HG03378 (cell line): ENCODE results near the gene ZNF213.

Experiments used
- ATAC-seq: cut with Tn5 transposase; IDR thresholded peaks from one replicate; pipeline ENCODE4 v1.9.1; 2021; ENCODE audit warnings: mild to moderate bottlenecking, moderate library complexity; ENCODE audit not compliant: unreplicated experiment

ZNF213 gene

DNA sequence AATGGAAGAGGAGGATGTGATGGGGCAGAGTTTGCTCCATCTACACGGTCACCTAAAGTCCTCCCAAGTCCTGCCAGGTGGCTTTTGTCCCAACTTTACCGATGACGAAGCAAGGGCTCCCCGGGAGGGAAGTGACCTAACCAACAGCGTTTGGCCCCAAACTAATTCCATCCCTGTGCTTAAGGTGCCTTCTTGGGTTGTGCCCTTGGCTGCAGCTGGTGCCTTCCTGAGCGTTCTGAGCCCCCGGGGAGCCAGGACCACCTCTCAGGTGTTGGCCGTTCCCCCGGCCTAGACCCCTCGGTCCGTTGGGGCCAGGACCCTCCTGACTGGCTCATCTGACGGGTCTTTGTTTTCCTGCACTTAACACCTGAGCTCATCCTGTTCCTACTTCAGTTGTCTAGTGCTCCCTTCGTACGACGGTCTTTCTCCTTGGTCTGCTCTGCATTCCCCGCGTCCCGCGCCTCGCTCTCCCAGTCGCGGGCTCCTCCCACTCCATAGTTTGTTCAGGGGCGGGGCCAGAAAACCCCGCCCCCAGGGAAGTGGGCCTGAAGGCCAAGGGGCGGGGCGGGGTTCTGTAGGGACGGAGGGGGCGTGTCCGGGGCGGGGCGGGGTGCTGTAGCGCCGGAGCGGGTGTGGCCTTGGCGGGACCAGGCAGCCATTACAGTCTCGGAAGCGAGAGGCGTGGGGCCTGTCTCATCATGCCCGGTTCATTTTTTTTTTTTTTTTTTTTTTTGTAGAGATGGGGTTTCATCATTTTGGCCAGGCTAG, 34.9 kb upstream of the ZNF213 start:
- no peak for ATAC-seq

DNA sequence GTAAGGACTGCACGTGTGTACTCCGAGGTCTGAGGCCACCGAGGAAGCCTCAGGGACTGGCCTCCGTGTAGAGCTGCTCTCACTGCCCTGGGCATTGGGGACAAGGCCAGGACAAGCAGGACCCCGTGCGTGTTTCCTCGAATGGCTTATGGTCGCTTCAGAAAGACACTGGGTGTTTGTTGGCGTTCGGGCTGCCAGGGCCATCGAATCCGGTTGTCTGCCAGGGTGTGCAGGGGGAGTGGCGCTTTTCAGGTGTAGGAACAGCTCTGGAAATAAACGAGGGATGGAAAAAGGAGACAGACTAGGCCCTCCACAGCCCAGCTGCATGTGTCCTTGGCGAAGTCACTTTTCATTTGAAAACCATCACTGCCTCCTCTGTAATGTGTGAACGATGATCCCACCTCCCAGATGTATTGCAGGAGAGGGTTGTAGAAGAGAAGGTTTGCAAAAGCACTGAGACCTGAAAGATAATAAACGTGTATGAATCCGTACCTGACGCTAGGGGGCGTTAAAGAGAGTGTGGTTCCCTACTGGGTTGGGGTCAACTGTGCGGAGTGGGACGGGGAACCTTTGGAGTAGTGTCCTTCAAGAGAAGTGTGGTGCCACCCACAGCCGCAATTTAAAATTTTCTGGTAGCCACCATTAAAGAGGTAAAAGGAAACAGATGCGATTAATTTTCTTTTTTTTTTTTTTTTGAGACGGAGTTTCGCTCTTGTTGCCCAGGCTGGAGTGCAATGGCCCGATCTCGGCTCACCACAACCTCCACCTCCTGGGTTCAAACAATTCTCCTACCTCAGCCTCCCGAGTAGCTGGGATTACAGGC, 33.6 kb upstream of the ZNF213 start:
- no peak for ATAC-seq

DNA sequence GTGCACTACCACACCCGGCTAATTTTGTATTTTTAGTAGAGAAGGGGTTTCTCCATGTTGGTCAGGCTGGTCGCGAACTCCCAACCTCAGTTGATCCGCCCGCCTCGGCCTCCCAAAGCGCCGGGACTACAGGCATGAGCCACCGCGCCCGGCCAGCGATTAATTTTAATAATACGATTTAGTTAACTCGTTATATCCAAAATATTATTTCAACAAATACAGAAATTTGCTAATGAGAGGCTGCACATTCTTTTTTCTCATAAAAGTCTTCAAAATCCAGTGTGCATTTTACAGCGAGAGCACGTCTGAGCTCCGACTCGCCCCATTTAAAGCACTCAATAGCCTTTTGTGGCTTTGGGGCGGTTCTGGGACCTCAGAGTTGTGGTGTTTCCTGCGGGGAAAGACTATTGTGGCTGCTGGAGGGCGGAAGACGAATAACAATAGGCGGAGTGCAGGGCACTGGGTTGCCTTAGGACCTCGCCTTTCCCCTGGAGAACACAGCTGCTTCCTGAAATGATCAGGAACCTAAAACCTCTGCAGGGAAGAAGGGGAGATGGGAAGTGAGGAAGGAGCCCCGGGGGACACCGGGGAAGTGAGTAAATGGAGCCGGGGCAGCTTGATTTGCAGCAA, 32.9 kb upstream of the ZNF213 start:
- ATAC-seq = no peak

DNA sequence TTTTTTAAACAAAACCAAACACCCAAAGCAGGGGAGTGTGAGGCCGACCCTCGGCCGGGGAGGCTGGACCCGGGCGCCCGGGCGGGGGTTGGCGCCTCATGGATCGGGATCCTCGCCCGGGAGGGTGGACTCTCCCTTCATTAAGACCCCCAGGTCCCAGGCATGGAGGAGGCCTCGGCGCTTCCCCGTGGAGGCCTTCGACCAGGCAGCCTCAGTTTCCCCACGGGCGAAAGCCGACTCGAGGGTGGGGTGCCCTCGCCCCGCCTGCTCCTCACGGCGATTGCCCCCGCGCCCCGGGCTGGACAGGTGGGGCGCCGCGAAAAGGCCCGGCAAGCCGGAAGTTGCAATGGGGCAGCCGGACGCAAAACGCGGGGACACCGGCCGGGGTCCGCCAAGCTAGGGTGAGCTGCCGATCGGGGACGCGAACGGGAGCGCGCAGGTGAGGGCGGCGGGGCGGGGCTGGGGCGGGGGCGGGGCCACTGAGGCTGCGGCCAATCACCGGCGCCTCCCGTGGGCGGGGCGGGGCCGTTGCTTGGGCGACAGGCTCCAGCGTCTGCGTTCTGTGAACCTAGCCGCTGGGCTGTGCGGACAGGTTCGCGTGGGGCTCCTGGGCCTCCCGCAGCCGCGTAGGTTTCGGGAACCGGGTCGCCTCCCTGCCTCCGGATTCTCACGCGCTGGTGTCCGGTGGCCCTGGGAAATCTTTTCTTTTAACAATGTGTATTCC, 28.5 kb upstream of the ZNF213 start:
- ATAC-seq = no peak

DNA sequence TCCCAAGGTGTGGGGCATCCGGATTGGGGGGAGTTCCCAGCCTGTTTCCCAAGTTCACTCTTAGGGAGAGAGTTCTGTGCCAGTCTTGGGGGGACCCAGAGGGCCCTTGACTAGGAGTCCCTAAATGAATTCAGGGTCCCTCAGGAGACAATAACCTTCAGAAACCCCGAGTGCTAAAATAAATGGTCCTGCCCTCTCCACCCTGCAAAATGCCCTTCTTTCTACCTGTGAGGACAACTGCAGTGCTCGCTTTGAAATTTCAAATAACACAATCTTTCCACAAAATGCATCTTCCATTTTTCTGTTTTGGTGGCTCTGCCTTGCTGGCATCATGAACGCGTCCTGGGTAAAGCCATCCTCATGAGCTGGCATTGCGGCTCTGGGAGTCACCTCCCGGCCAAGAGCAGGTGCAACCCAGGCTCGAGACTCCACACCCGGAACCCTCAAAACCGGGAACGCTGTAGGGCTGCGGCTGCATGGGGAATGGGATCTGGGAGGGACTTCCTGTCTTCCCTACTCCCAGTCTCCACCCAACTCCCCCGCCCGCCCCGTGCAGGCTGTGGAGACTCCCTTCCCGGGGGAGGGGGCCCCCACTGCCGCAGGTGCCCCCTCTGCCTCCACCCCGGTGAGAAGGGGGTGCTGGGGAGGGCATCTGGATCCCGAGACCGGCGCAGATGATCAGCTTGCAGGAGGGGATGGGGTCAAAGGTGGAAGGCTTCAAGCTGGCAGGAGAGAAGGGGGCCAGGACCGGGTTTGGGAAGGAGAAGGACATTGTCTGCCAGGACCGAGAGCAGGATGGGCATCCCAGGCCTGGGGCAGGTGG, 22.6 kb upstream of the ZNF213 start, which contains the start of gene ZNF205:
TSS of gene ZNF205 (plus strand) at position 529 of the 823 bp plus-strand sequence. CDS start 845 bp downstream, outside the sequence.
- ATAC-seq = no peak

DNA sequence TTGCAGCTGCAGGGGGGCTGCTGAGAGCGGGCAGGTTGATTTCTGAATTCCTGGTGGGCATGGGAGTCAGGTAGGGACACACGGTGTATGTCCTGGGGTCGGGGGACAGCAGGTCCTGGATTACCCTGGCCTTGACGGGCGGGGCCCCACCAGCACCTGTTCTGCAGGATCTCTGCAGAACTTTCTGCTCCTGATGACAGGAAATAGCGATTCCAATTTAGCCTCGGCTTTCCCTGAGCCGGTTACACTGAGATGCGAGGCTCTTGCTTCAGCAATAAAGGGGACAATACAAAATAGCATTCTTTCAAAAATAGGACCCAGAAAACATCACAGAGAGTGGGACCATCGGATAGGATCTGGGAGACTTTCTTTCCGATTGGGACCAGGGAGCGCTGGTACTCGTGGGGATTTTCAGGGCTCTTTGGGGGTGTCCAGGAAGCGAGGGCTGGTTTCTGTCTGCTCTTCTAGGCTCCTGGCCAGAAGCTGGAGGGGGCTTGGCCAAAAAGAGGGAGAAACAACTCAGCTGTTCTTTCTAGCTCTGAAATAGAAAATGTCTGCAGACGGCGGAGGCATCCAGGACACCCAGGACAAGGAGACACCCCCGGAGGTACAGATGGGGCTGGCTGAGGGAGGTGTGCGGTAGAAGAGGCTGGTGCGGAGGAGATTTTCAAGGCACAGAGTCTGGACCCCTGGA, 21.8 kb upstream of the ZNF213 start:
- no peak for ATAC-seq

DNA sequence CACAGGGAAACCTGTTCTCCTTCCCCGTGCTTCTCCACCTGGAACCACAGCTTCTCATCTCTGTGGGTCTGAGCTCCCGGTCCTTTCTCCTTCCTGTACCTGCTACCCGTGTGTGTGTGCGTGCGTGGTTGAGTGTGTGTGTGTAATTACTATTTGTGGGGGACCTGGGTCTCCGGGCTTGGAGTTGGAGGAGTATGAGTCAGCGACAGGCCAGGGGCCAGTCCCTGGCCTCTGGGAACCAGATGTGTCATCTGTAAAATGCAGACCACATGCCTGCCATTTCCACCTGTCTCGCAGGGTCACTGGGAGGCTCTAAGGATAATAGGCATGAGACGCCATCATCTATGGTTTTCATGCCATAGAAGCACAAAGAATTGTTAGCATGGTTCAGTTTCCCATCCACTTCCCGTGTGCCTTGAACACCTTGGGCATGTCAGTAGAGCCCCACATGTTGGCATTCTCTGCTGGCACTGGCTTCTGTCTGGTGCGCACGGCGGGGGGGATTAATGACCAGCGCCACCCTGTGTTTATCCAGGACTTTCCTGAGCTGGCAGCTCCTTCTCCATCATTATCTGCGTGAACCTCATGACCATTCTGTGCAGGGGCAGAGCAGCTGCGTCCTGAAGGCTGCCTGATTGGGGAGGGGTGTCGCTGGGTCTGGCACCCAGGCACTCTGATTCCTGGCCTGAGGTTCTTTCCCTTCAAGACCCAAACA, 20.9 kb upstream of the ZNF213 start:
- no peak for ATAC-seq

DNA sequence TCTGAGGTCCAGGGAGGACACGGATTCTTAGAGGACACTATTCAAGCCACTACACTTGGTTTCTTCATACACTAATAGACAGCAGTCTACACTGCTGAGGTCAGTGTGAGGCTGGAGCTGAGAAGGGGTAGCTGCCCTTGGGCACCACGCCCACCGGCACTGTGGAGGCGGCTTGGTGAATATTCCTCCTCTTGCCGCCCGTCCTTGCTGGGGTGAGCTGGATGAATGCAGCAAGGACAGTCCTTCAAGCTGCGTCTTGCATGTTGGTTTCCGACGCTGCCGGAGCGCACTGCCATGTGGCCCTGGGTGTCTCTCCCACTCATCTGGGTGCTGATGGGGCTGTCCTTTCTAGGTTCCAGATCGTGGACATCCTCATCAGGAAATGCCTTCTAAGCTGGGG, 19.8 kb upstream of the ZNF213 start:
- no peak for ATAC-seq

DNA sequence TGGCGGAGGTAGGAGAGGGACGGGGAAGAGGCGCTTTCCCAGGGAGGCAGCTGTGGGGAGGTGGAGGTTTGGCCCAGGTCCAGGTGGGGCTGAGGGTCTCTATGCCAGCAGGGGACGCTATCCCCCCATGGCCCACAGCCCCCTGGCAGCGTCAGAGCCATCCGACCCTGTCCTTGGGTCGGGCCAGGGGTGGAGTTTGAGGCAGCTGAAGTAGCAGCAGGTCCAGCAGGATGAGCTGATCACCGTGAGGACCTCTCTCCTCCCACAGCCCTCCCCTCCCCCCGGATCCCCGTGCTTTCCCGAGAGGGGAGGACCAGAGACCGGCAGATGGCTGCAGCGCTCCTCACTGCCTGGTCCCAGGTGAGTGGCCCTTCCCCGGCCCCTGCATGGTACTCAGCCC, 19.3 kb upstream of the ZNF213 start:
- no peak for ATAC-seq

DNA sequence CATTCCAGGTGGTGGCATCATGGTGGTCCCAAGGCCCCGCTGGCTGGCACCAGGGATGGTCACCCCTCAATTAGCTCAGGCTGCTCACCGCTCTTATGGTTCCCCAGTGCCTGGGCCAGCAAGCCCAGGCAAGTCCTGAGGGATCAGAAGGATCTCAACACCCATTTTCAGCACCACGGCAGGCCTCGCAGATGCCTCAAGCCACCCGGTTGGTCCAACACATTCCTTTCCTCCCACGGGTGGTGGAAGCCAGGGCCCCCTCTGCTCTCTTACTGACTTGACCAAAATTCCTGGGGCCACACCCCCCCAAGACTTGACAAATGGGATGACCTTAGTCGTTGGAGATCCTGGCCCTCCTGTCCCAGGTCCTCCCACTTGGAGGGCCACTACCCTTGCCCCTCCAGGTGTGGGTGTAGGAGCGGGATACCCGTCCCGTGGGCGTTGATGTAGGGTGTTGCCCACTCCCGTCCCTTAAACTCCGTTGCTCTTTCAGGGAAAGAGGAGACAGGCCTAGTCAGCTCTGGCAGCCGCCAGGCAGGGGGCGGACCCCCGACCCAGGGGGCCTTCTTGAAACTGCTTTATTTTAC, 16.5 kb upstream of the ZNF213 start:
- no peak for ATAC-seq

DNA sequence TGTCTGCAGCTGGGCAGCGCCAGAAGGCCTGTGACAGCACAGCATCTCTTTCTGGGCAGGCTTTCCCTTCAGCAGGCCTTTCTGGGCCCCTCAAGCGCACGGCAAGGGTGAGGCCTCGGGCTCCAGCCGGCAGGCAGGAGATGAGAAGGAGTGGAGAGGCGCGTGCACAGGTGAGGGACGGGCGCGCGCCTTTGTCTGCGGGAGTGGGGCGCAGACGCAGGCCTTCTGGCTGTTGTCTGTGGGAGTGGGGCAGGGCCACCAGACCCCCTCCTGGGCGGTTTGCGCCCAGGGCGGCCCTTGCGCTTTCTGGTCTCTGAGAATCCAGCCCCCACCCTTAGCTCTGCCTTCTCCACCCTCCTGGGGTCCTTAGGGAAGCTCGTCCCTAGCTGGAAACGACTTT, 16.0 kb upstream of the ZNF213 start:
- ATAC-seq = no peak

DNA sequence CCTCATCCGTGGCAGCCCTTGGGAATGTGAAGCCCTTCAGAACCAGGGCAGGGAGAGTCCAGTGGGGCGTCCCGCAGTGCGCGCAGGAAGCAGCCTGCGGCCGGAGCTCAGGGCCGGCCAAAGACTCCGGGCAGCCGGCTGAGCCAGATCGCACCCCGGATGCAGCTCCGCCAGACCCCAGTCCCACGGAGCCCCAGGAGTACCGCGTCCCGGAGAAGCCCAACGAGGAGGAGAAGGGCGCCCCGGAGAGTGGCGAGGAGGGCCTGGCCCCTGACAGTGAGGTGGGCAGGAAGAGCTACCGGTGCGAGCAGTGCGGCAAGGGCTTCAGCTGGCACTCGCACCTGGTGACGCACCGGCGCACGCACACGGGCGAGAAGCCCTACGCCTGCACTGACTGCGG, 15.5 kb upstream of the ZNF213 start:
- ATAC-seq = no peak

DNA sequence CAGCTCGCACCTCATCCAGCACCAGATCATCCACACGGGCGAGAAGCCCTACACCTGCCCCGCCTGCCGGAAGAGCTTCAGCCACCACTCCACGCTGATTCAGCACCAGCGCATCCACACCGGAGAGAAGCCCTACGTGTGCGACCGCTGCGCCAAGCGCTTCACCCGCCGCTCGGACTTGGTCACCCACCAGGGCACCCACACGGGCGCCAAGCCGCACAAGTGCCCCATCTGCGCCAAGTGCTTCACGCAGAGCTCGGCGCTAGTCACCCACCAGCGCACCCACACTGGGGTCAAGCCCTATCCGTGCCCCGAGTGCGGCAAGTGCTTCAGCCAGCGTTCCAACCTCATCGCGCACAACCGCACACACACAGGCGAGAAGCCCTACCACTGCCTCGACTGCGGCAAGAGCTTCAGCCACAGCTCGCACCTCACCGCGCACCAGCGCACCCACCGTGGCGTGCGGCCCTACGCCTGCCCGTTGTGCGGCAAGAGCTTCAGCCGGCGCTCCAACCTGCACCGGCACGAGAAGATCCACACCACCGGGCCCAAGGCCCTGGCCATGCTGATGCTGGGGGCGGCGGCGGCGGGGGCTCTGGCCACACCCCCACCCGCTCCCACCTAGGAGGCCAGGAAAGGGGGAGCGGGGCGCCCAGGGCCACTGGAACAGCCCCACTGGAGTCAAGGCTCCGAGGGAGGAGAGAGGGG, 15.0 kb upstream of the ZNF213 start:
- ATAC-seq = no peak

DNA sequence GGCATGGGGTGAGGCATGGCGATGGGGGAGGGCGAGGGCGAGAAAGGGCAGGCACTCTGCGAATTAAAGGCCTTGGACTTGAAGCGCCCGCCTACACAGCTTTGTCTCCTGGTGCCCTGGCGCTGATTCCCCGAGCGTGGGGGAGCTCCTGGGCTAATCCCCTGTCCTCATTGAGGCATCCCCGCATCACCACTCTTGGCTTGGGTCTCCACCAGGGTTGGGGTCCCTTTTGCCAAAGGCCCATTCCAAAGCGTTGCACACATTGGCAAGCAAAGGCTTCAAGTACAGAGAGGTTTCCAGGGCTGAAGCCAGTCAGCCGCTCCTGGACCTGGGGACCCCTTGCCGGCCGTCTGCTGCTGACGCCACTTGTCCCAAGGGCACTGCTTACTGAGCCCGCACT, 14.4 kb upstream of the ZNF213 start:
- no peak for ATAC-seq

DNA sequence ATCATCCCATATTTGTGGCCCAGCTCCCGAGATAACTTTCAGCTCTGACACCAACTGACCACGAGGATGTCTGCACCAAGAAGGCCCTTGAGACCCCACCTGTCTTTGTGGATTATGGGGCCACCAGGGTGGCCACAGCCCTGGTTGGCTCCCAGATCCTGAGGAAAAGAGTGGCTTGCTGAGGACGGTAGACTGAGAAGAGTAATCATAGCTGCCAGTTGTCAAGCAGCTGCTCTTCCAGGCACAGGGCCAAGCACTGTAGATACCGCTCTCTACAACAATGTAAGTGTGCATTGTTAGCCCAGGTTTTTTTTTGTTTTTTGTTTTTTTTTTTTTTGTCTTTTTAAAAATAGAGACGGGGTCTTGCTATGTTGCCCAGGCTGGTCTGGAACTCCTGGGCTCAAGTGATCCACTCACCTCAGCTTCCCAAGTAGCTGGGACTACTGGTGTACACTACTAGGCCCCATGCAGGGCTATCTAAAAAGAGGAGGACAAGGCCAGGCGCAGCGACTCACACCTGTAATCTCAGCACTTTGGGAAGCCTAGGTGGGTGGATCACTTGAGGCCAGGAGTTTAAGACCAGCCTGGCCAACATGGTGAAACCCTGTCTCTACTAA, 12.9 kb upstream of the ZNF213 start:
- ATAC-seq = no peak

DNA sequence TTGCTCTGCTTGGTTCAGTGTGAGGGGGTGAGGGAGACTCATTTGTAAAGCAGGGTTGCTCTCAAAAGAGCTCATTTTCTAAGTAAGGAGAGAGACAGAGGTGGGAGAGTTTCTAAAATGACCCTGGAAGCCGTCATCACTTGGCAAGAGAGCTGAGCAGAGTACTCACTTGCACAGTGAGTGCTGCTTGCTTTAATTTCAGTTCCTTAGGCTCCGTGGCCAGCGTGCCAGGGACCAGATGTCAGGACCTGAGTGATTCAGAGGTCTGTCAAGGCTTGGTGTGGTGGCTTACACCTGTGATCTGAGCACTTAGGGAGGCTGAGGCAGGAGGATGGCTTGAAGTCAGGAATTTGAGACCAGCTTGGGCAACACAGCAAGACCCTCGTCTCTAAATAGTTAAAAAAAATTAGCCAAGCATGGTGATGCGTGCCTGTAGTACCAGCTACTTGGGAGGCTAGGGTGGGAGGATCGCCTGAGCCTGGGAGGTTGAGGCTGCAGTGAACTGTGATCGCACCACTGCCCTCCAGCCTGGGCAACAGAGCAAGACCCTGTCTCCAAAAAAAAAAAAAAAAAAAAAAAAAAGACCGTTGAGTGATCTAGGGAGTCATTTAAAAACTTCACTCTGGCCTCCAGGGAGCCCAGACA, 11.8 kb upstream of the ZNF213 start:
- no peak for ATAC-seq
